Measurements from ENCODE around the gene BNIP5.

DNA sequence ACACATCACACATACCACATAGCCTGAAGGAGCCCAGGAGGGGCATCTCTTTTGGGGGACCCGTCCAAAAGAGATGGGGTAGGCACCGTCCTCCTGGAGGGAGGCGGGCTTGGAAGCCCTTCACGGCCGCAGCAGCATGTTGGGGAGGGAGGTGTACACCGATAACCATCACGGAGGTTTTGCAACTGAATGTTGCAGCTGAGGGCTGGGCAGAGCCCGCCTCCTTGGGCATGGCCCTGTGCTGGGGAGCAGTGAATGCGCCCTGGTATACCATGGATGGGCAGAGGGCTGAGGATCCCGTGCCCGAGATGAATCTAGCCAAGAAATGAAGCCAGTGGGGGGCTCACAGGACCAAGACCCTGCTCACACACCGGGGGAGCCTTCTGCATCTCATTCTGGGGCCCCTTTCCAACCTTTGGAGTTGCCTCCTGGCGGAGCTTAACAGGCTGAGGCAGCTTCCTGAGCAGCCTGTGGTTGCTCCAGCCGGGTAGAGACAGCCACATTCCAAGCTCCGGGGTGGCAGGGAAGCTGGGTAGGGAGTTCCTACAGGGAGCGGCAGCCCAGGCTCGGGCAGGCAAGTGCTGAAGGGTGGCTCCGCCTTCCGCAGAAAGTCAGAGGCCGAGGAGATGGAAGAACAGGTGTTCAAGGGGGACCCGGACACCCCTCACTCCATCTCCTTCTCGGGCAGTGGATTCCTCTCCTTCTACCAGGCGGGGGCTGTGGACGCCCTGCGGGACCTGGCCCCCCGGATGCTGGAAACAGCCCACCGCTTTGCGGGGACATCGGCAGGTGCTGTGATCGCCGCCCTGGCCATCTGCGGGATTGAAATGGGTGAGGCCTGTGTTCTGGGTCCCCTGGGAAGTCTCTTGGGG lies 66.6 kb downstream of the BNIP5 start, which contains the start of gene PNPLA1:
- TF ChIP-seq POLR2AphosphoS5 (IDR thresholded peaks at IDR 0.05; ENCODE audit: borderline replicate concordance, low read depth, low read length) (no peak), EZH2 (IDR thresholded peaks at IDR 0.05) (no peak), FOXP2 (optimal IDR thresholded peaks at IDR 0.05; ENCODE audit: control extremely low read depth, extremely low read length, insufficient read depth) (no peak)
